Mucosa of descending colon (tissue), 3 donors: ENCODE data around the gene RPL34. TPM values are rescaled to one million over a fixed set of nuclear protein-coding genes. Genes with fewer than 3 reads are reported as not detected.
A peak's percentile ranks its signal among the peaks of the same experiment; 100 is the strongest.

Experiments
- ATAC-seq: fragments of 200-7000 bp; cut with Tn5 transposase; one replicate; pipeline ENCODE4 v1.9.1; 2020; ENCODE audit warnings: mild to moderate bottlenecking, moderate library complexity
- DNase-seq, 3 donors: peaks; one replicate each; pipeline ENCODE4 v3.0.0-alpha.2; 2020
- H3K36me3 ChIP-seq: fragments of 200-600 bp; one replicate; pipeline ENCODE4 v1.8.0; 2021; ENCODE audit warnings: low read depth, mild to moderate bottlenecking
- H3K4me1 ChIP-seq: fragments of 200-600 bp; one replicate; pipeline ENCODE4 v1.8.0; 2021; ENCODE audit warnings: low read depth, mild to moderate bottlenecking
- H3K4me3 ChIP-seq: fragments of 200-600 bp; one replicate; pipeline ENCODE4 v1.8.0; 2021; ENCODE audit warnings: mild to moderate bottlenecking
- H3K9me3 ChIP-seq: fragments of 200-600 bp; one replicate; pipeline ENCODE4 v1.8.0; 2021; ENCODE audit warnings: mild to moderate bottlenecking
- CTCF ChIP-seq: fragments of 200-600 bp; IDR thresholded peaks from one replicate; pipeline ENCODE4 v1.8.0; 2022; ENCODE audit warnings: antibody characterized with exemption, mild to moderate bottlenecking
- intact Hi-C, 2 donors: fragments of 100-400 bp; cut with DNase I in 1 of 2; cut with micrococcal nuclease in 1 of 2; formaldehyde crosslinking; loops; one replicate each; pipeline versions ENCODE4 v1.11.0 to v1.11.1; 2022; cut with DNase I, micrococcal nuclease
- total RNA-seq, 3 donors: library from RNA; stranded (reverse); fragmentation: NEBNext Ultra II Directional in 2 of 3; extraction: Animal tissue kit (Norgen Biotek cat#: 25700) in 2 of 3; gene quantifications; one replicate each; pipeline versions ENCODE4 v1.2.1 to v1.2.4, GENCODE V29; 2021 to 2023
- donor health status: DM: no; HTN: no; CAD: no; lungs with moderate emphysema.
- donor health status: DM: no; HTN: no; CAD: no.
- donor health status: DM: no; HTN: yes; CAD: no.

Gene RPL34
- total RNA-seq, 3 donors from 2014 or later = 835 to 932 (median 883) TPM

GRCh38 chr4:108612365-108612764 is 8.0 kb upstream of the RPL34 start:
- Histone ChIP-seq H3K4me1 (no peaks in the 10 kb centered on the region), H3K4me3 (no peak overlapping the region), H3K9me3 (no peaks in the 10 kb centered on the region), H3K36me3 (no peaks in the 10 kb centered on the region)
- DNase-seq (no peak), ATAC-seq (no peak)
- no peak for TF ChIP-seq CTCF
- intact Hi-C loops = loop anchor here in 1 of 2 donors (5.0 kb wide), 1 partner anchor 440 kb away; no protein-coding TSS in a partner anchor

GRCh38 chr4:108619372-108620100 is 840 bp upstream of the RPL34 start:
- peaks cover 10% of the 10 kb centered on the region for H3K36me3 ChIP-seq
- peaks cover 23% of the 10 kb centered on the region for H3K4me1 ChIP-seq
- no peaks in the 10 kb centered on the region for H3K9me3 ChIP-seq
- intact Hi-C loops = no loop called here
- H3K4me3 ChIP-seq = no peak overlapping the region
- ATAC-seq = no peak
- peak in 1 of 3 donors; percentile 9 for DNase-seq
- TF ChIP-seq CTCF = no peak

- intact Hi-C loops = no loop called here
- TF ChIP-seq CTCF = no peak
- Histone ChIP-seq H3K4me1 (peaks cover 23% of the 10 kb centered on the region), H3K9me3 (no peaks in the 10 kb centered on the region), H3K4me3 (peak overlapping the region; percentile 36), H3K36me3 (peaks cover 10% of the 10 kb centered on the region)
- no peak for DNase-seq
- no peak for ATAC-seq
These were observed 843 bp downstream of the RPL34 start for GRCh38 chr4:108620933-108621905.

GRCh38 chr4:108622022-108622421 is 1.6 kb downstream of the RPL34 start:
- ATAC-seq (no peak), DNase-seq (no peak)
- Histone ChIP-seq H3K4me1 (peaks cover 23% of the 10 kb centered on the region), H3K36me3 (peaks cover 10% of the 10 kb centered on the region), H3K4me3 (no peak overlapping the region), H3K9me3 (no peaks in the 10 kb centered on the region)
- intact Hi-C loops = no loop called here
- no peak for TF ChIP-seq CTCF

GRCh38 chr4:108622828-108623227 is 2.5 kb downstream of the RPL34 start:
- Histone ChIP-seq H3K36me3 (peaks cover 10% of the 10 kb centered on the region), H3K9me3 (no peaks in the 10 kb centered on the region), H3K4me3 (no peak overlapping the region), H3K4me1 (peaks cover 23% of the 10 kb centered on the region)
- DNase-seq (no peak), ATAC-seq (no peak)
- intact Hi-C loops = no loop called here
- no peak for TF ChIP-seq CTCF
